ENCODE measurements around the gene SCGB1A1.

SCGB1A1 gene

DNA sequence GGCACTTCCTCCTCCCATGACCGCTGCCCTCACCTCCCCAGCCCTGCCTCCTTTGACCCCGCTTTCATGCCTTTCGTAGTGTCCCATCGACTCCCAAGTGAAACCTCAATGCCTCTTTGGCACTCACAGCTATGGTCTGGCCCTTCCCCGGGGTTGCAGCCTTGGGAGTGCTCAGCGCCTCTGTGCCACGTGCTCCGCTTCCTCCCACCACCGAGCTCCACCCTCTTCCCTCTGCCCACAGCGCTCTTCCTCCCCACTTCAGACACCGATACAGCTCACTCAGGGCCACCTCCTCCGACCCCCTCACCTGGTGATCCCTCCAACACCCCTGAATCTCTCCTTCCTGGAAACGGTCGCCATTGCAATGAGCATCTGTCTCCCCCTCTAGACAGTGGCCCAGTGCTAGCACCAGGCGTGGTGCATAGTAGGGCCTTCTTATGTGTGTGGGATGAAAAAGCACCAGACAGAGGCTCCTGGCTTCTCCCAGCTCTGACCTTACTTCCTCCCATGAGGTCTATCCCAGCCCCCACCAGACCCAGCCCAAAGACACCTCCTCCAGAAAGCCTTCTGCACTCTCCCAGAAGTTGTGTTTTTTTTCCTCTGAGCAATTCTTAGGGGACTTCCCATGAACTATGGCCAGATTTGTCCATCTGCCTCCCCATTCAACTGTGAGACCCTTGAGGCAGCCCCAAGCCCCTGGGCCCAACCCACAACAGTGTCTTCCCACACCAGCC is 16.4 kb upstream of the SCGB1A1 start:
- H3K4me1 ChIP-seq (ENCODE audit: insufficient read depth, low read length): peaks cover 16% of the 10 kb centered on the region; the same call in 1 of the 2 replicates
- H3K9me3 ChIP-seq (ENCODE audit: control insufficient read depth, insufficient read depth, low read length): no peaks in the 10 kb centered on the region
- H3K9ac ChIP-seq (ENCODE audit: low read depth, low read length): no peak overlapping the region
- no peaks in the 10 kb centered on the region for H3K36me3 ChIP-seq (ENCODE audit: insufficient read depth, low read length)

DNA sequence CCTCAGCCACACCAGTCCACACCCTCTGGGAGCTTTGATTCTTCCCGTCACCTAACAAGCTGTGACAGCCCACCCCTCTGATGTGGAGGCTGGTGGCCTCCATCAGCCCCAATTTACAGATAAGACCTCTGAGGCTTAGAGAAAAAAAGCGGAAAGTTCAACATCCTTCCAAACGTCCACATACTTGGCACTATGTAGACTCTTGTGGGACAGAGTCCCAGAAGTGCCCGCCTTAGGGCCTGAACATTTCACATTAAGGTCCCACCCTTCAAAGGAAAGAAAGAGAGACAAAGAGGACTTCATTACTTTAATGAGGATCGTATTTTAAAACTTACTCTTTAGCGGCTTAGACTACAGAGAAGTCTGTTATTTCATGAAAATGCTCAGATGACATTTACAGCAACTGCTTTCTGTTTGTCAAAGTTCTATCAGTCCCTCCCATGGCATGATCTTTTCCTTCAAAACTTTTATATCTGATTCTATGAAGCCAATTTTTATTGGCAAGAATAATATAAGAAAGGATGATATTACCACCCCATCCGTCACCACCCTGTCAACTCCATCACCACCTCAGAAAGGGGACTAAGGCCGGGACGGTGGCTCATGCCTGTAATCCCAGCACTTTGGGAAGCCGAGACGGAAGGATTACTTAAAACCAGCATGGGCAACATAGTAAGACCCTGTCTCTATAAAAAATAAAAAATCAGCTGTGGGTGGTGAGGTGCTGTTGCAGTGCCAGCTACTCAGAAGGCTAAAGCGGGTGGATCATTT is 15.7 kb upstream of the SCGB1A1 start:
- Histone ChIP-seq H3K36me3 (ENCODE audit: insufficient read depth, low read length) (no peaks in the 10 kb centered on the region), H3K9ac (ENCODE audit: low read depth, low read length) (no peak overlapping the region), H3K9me3 (ENCODE audit: control insufficient read depth, insufficient read depth, low read length) (no peaks in the 10 kb centered on the region), H3K4me1 (ENCODE audit: insufficient read depth, low read length) (peaks cover 13% of the 10 kb centered on the region; the same call in 1 of the 2 replicates)

DNA sequence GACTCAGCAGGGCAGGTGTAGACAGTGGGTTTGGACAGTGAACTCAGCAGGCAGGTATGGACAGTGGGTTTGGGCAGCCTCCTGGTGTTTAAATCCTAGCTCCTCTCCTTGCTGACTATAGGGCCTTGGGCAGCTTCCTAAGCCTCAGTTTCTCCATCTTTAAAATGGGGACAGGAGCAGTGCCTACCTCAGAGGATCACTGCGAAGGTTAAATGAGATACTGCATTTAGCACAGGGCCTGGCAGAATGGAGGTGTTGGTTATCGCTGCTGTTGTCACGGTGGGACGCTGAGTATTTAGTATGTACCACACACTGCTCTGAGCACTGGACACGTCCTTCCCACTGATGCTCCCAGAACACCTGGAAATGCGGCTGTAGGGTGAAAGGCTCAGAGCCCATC is 14.4 kb upstream of the SCGB1A1 start:
- H3K36me3 ChIP-seq (ENCODE audit: insufficient read depth, low read length): no peaks in the 10 kb centered on the region
- H3K9ac ChIP-seq (ENCODE audit: low read depth, low read length): no peak overlapping the region
- peaks cover 11% of the 10 kb centered on the region; the same call in 1 of the 2 replicates for H3K4me1 ChIP-seq (ENCODE audit: insufficient read depth, low read length)
- H3K9me3 ChIP-seq (ENCODE audit: control insufficient read depth, insufficient read depth, low read length): no peaks in the 10 kb centered on the region

DNA sequence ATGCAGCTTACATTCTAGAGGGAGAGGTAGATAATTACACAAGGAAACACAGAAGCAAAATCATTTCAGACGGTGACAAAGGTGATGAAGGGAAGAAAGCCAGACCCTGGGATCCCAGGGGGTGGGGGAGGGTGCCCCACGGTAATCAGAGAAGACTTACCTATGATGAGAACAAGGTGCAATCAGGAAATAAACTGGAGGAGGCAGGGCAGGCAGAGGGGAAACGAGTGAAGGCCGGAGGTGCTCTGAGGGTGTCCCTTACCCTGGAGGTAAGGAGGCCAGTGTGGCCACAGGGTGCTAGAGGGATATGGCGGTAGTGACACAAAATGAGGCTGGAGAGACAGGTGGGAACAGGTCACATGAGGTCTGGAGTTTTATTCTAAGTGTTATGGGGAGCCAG is 13.9 kb upstream of the SCGB1A1 start:
- Histone ChIP-seq H3K9ac (ENCODE audit: low read depth, low read length) (no peak overlapping the region), H3K9me3 (ENCODE audit: control insufficient read depth, insufficient read depth, low read length) (no peaks in the 10 kb centered on the region), H3K4me1 (ENCODE audit: insufficient read depth, low read length) (peaks cover 11% of the 10 kb centered on the region; the same call in 1 of the 2 replicates), H3K36me3 (ENCODE audit: insufficient read depth, low read length) (no peaks in the 10 kb centered on the region)

DNA sequence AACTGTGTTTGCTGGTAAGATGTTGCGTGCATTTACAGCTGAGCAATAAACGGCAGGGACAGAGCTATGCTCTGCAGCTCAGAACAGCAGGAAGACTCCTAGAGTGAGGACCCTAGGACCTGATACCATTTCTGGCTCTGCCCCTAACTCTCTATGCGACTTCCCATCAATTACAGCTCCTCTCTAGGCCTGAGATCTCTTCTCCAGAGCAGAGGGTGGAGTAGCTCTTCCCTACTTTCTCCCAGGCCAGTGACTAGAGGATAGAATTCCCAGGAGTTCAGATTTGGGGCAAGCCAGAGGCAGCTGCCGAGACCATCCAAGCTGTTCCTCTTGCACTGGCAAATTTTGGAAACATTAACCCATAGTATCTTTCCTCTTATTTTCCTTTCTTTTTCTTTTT is 12.8 kb upstream of the SCGB1A1 start:
- H3K9me3 ChIP-seq (ENCODE audit: control insufficient read depth, insufficient read depth, low read length): no peaks in the 10 kb centered on the region
- H3K36me3 ChIP-seq (ENCODE audit: insufficient read depth, low read length): no peaks in the 10 kb centered on the region
- no peak overlapping the region for H3K9ac ChIP-seq (ENCODE audit: low read depth, low read length)
- peaks cover 11% of the 10 kb centered on the region; the same call in 1 of the 2 replicates for H3K4me1 ChIP-seq (ENCODE audit: insufficient read depth, low read length)

GRCh38 chr11:62409831-62410230 is 9.0 kb upstream of the SCGB1A1 start:
- H3K9me3 ChIP-seq (ENCODE audit: control insufficient read depth, insufficient read depth, low read length): no peaks in the 10 kb centered on the region
- no peaks in the 10 kb centered on the region for H3K4me1 ChIP-seq (ENCODE audit: insufficient read depth, low read length)
- no peaks in the 10 kb centered on the region for H3K36me3 ChIP-seq (ENCODE audit: insufficient read depth, low read length)
- H3K9ac ChIP-seq (ENCODE audit: low read depth, low read length): no peak overlapping the region

GRCh38 chr11:62410972-62411371 is 7.9 kb upstream of the SCGB1A1 start:
- H3K36me3 ChIP-seq (ENCODE audit: insufficient read depth, low read length): no peaks in the 10 kb centered on the region
- no peaks in the 10 kb centered on the region for H3K4me1 ChIP-seq (ENCODE audit: insufficient read depth, low read length)
- H3K9me3 ChIP-seq (ENCODE audit: control insufficient read depth, insufficient read depth, low read length): no peaks in the 10 kb centered on the region
- no peak overlapping the region for H3K9ac ChIP-seq (ENCODE audit: low read depth, low read length)

- H3K9ac ChIP-seq (ENCODE audit: low read depth, low read length): no peak overlapping the region
- 0 out of 2 replicates have a peak, but pooled peaks cover 1% of the 10 kb centered on the region for H3K4me1 ChIP-seq (ENCODE audit: insufficient read depth, low read length)
- H3K9me3 ChIP-seq (ENCODE audit: control insufficient read depth, insufficient read depth, low read length): no peaks in the 10 kb centered on the region
- H3K36me3 ChIP-seq (ENCODE audit: insufficient read depth, low read length): no peaks in the 10 kb centered on the region
These were observed 7.3 kb upstream of the SCGB1A1 start for GRCh38 chr11:62411524-62411923.

DNA sequence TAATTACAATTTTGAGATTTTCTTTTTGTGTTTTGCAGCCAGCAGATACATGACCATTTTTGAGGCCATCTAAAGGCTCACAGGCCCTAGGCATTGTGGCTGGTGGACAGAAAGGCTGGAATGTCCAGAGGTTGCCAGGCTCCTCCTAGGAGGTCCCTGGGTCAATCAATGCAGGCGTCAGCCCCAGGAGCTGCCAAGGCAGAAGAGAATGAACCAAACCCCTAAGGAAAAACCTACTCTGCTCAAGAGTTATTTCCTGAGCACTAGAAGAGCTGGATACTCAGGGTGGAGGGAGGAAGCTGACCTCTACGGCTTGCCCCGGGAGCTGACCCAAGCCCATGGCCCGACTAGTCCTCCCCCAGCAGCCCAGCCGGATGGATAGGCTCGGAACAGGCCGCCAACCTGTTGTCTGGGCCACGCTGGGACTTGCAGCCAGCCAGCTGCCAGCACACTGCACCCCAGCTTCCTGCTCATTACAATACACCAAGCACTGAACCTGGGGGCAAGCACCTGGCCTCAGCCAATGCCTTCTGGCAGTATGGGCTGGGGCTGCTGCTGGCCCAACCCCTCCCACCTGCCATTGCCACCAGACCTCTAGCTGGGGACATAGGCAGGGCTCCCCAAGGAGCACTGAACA is 5.7 kb upstream of the SCGB1A1 start:
- 0 out of 2 replicates have a peak, but pooled peaks cover 3% of the 10 kb centered on the region for H3K4me1 ChIP-seq (ENCODE audit: insufficient read depth, low read length)
- no peak overlapping the region for H3K9ac ChIP-seq (ENCODE audit: low read depth, low read length)
- H3K36me3 ChIP-seq (ENCODE audit: insufficient read depth, low read length): no peaks in the 10 kb centered on the region
- H3K9me3 ChIP-seq (ENCODE audit: control insufficient read depth, insufficient read depth, low read length): no peaks in the 10 kb centered on the region

GRCh38 chr11:62416596-62416995 is 2.2 kb upstream of the SCGB1A1 start:
- Histone ChIP-seq H3K36me3 (ENCODE audit: insufficient read depth, low read length) (no peaks in the 10 kb centered on the region), H3K9me3 (ENCODE audit: control insufficient read depth, insufficient read depth, low read length) (no peaks in the 10 kb centered on the region)

DNA sequence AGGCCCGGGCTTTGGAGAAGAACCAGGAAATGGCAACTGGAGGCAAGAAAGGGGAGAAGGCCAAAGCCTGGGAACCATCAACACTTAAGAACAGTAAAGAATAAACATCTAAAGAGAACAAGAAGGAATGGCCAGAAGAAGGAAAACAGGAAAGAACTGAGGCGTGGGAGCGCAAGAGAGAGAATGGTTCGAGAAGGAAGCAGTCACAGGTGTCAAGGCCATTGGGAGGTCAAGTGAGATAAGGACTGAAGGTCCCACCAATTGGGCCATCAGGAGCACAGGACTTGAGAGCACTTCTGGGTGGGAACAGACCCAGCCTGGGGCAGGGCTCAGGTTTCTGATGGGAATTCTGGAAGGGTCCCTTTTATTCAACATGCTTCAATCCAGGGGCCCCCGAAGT is 697 bp upstream of the SCGB1A1 start:
- H3K9me3 ChIP-seq (ENCODE audit: control insufficient read depth, insufficient read depth, low read length): no peaks in the 10 kb centered on the region
- H3K9ac ChIP-seq (ENCODE audit: low read depth, low read length): no peak overlapping the region
- 0 out of 2 replicates have a peak, but pooled peaks cover 3% of the 10 kb centered on the region for H3K4me1 ChIP-seq (ENCODE audit: insufficient read depth, low read length)
- H3K36me3 ChIP-seq (ENCODE audit: insufficient read depth, low read length): no peaks in the 10 kb centered on the region

More at GRCh38 chr11:62416596-62416995, 2.2 kb upstream of the SCGB1A1 start:
- no peak overlapping the region for H3K9ac ChIP-seq (ENCODE audit: low read depth, low read length)
- 0 out of 2 replicates have a peak, but pooled peaks cover 3% of the 10 kb centered on the region for H3K4me1 ChIP-seq (ENCODE audit: insufficient read depth, low read length)

DNA sequence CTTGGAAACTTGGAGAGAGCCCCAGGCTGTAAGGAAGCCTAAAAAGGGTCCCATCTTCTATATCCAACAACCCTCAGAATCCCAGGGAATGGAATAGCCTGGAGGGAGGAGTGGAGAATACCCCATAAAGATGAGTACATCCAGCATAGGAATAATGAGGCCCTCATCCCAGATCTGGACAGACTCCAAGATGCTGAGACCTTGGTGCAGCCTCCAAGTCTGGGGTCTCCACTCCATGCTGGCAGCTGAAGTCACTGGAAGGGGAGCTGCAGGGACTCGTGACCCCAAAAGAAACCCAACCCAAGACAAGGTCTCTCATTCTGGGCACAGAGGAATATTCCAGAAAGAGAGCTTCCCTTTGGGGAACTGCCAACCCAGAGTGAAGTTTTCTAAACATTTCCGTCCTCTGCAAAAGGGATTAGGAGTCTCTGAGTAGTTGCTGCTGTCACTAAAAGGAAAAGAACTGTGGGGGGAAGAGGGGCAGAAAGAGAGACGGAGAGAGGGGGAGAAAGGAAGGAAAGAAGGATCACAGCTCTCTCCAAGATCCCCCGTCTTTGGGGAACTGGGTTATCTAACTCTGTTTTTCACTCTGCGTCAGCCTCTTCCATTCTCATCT is 589 bp downstream of the SCGB1A1 start:
- Histone ChIP-seq H3K36me3 (ENCODE audit: insufficient read depth, low read length) (no peaks in the 10 kb centered on the region), H3K9ac (ENCODE audit: low read depth, low read length) (no peak overlapping the region), H3K4me1 (ENCODE audit: insufficient read depth, low read length) (0 out of 2 replicates have a peak, but pooled peaks cover 3% of the 10 kb centered on the region), H3K9me3 (ENCODE audit: control insufficient read depth, insufficient read depth, low read length) (no peaks in the 10 kb centered on the region)

DNA sequence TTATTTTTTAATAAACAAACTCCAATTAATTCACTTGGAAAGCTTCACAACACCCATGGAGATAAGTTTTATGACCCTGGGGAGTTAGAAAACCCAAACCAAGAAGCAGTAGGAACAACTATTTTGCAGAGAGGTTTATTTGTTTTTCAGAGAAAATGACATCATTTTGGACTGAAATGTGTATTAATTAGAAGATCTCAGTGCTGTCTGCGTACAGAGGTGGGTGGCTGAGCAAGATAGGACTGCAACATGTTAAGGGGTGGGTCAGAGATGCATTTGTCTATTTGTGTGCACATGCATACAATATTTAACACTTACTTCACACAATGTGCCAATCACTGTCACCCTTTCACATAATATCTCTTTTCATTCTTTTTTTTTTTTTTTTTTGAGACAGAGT is 1.1 kb downstream of the SCGB1A1 start:
- Histone ChIP-seq H3K9ac (ENCODE audit: low read depth, low read length) (no peak overlapping the region), H3K36me3 (ENCODE audit: insufficient read depth, low read length) (no peaks in the 10 kb centered on the region), H3K9me3 (ENCODE audit: control insufficient read depth, insufficient read depth, low read length) (no peaks in the 10 kb centered on the region), H3K4me1 (ENCODE audit: insufficient read depth, low read length) (0 out of 2 replicates have a peak, but pooled peaks cover 3% of the 10 kb centered on the region)

- H3K9ac ChIP-seq (ENCODE audit: low read depth, low read length): no peak overlapping the region
- H3K36me3 ChIP-seq (ENCODE audit: insufficient read depth, low read length): no peaks in the 10 kb centered on the region
- H3K9me3 ChIP-seq (ENCODE audit: control insufficient read depth, insufficient read depth, low read length): no peaks in the 10 kb centered on the region
- 0 out of 2 replicates have a peak, but pooled peaks cover 3% of the 10 kb centered on the region for H3K4me1 ChIP-seq (ENCODE audit: insufficient read depth, low read length)
These were observed 2.0 kb downstream of the SCGB1A1 start for GRCh38 chr11:62420882-62421281.

Measured in ES-I3 (cell line).